HCT116 (cell line): ENCODE measurements around the gene TMEM238. TPM values are rescaled to one million over a fixed set of nuclear protein-coding genes. Genes with fewer than 3 reads are reported as not detected.

ENCODE experiments used
- ATAC-seq: fragments of 200-7000 bp; cut with Tn5 transposase; 2 replicates; pipeline ENCODE4 v1.9.1; 2020; ENCODE audit warnings: mild to moderate bottlenecking, moderate library complexity
- BruUV-seq: library from RNA; stranded (reverse); fragments of 400-500 nt; replicated peaks from 2 replicates; lab custom pipeline; 2021; lab: Mats Ljungman, UMichigan
- CTCF ChIA-PET: fragments of 300-600 bp; sonication (Branson Sonifier 250); formaldehyde crosslinking; loops from one replicate; lab custom pipeline; 2021; ENCODE audit warnings: antibody characterized with exemption; lab: Charles Lee
- POLR2A ChIA-PET: fragments of 300-600, 350-600 bp; sonication (Branson Sonifier 250); formaldehyde crosslinking; loops from one replicate; lab custom pipeline; 2021; ENCODE audit warnings: antibody characterized with exemption; lab: Charles Lee
- RAD21 ChIA-PET, 2 experiments: fragments of 300-600 bp; sonication (Branson Sonifier 250); formaldehyde crosslinking; loops; one replicate each; lab custom pipeline; 2023; ENCODE audit warnings: low total read pairs in 2 of 2; ENCODE audit not compliant: uncharacterized antibody in 2 of 2, unreplicated experiment in 2 of 2, low non-redundant PET in 1 of 2; lab: Charles Lee
- DNase-seq: peaks from one replicate; pipeline ENCODE4 v3.0.0-alpha.2; 2010; ENCODE audit warnings: low read depth, low spot score
- H2AFZ ChIP-seq: fragments of 200-600 bp; shearing (Covaris generic), sonication (generic); 2 replicates; pipeline ENCODE4 v1.6.1; 2017; ENCODE audit warnings: low read depth, mixed run types, mixed read lengths, antibody characterized with exemption, low read length; ENCODE audit not compliant: poor library complexity, severe bottlenecking
- H3K27ac ChIP-seq: 2 replicates; pipeline ENCODE4 v1.5.1; 2012; ENCODE audit warnings: low read depth, low read length
- H3K27me3 ChIP-seq: fragments of 200-600 bp; sonication (generic); 2 replicates; pipeline ENCODE4 v1.6.1; 2016; ENCODE audit warnings: mixed run types, low read length, mixed read lengths; ENCODE audit not compliant: insufficient read depth
- H3K36me3 ChIP-seq, 2 experiments: fragments of 200-500 bp in 1 of 2; fragments of 200-600 bp in 1 of 2; sonication (Bioruptor generic) in 1 of 2; sonication (generic) in 1 of 2; 2 replicates each; pipeline versions ENCODE4 v1.5.1 to v1.6.1; 2014 to 2016; ENCODE audit warnings: low read length in 2 of 2, inconsistent platforms in 1 of 2, mixed read lengths in 1 of 2, mixed run types in 1 of 2; ENCODE audit not compliant: insufficient read depth in 2 of 2, control insufficient read depth in 1 of 2
- H3K4me1 ChIP-seq, 2 experiments: fragments of 200-600 bp in 1 of 2; sonication (generic) in 1 of 2; 2 replicates each; pipeline versions ENCODE4 v1.5.1 to v1.6.1; 2012 to 2017; ENCODE audit warnings: low read length in 2 of 2, inconsistent platforms in 1 of 2, mild to moderate bottlenecking in 1 of 2, mixed read lengths in 1 of 2, mixed run types in 1 of 2, moderate library complexity in 1 of 2; ENCODE audit not compliant: insufficient read depth in 2 of 2, control insufficient read depth in 1 of 2
- H3K4me2 ChIP-seq: fragments of 200-600 bp; sonication (generic); 2 replicates; pipeline ENCODE4 v1.6.1; 2017; ENCODE audit warnings: mixed run types, low read length, mixed read lengths
- H3K4me3 ChIP-seq, 2 experiments: fragments of 200-600 bp in 1 of 2; sonication (generic) in 1 of 2; replicated peaks in 1 of 2; 2 replicates each; pipeline ENCODE4 v1.5.1; 2011 to 2016; ENCODE audit warnings: low read length in 2 of 2, control low read depth in 1 of 2, low read depth in 1 of 2, mild to moderate bottlenecking in 1 of 2, mixed read lengths in 1 of 2, mixed run types in 1 of 2
- H3K79me2 ChIP-seq: fragments of 200-600 bp; sonication (generic); 2 replicates; pipeline ENCODE4 v1.6.1; 2017; ENCODE audit warnings: mild to moderate bottlenecking, mixed run types, low read length, moderate library complexity, mixed read lengths; ENCODE audit not compliant: insufficient read depth
- H3K9ac ChIP-seq: fragments of 200-600 bp; sonication (generic); 2 replicates; pipeline ENCODE4 v1.6.1; 2016; ENCODE audit warnings: low read length, mixed read lengths
- H3K9me2 ChIP-seq: fragments of 200-600 bp; sonication (generic), shearing (Covaris generic); 2 replicates; pipeline ENCODE4 v1.6.1; 2017; ENCODE audit warnings: mixed run types, mild to moderate bottlenecking, moderate library complexity; ENCODE audit not compliant: insufficient read depth
- H3K9me3 ChIP-seq, 2 experiments: fragments of 200-500 bp in 1 of 2; fragments of 200-600 bp in 1 of 2; sonication (Bioruptor generic) in 1 of 2; sonication (generic) in 1 of 2; 2 replicates each; pipeline ENCODE4 v1.6.1; 2014 to 2017; ENCODE audit warnings: low read length in 2 of 2, mixed read lengths in 2 of 2, inconsistent platforms in 1 of 2, low read depth in 1 of 2, mild to moderate bottlenecking in 1 of 2, mixed run types in 1 of 2, moderate library complexity in 1 of 2; ENCODE audit not compliant: control insufficient read depth in 1 of 2, insufficient read depth in 1 of 2
- H4K20me1 ChIP-seq: fragments of 200-600 bp; sonication (generic), shearing (Covaris generic); 2 replicates; pipeline ENCODE4 v1.6.1; 2017; ENCODE audit warnings: mixed run types, mild to moderate bottlenecking, moderate library complexity; ENCODE audit not compliant: insufficient read depth
- CBX3 ChIP-seq: IDR thresholded peaks from 2 replicates; pipeline ENCODE4 v1.6.1; 2012; ENCODE audit warnings: low read depth
- MAX ChIP-seq: IDR thresholded peaks from 2 replicates; pipeline ENCODE4 v1.6.1; 2012
- POLR2A ChIP-seq: IDR thresholded peaks from 2 replicates; pipeline ENCODE4 v1.7.0; 2011; ENCODE audit warnings: borderline replicate concordance; ENCODE audit not compliant: insufficient read depth, insufficient read length; ENCODE audit errors: extremely low read depth
- POLR2AphosphoS5 ChIP-seq: IDR thresholded peaks from 2 replicates; pipeline ENCODE4 v1.6.1; 2011; ENCODE audit warnings: mild to moderate bottlenecking, low read depth, low read length, moderate library complexity
- SIN3A ChIP-seq: IDR thresholded peaks from 2 replicates; pipeline ENCODE4 v1.6.1; 2012; ENCODE audit warnings: low read depth
- SP1 ChIP-seq: IDR thresholded peaks from 2 replicates; pipeline ENCODE4 v1.6.1; 2012; ENCODE audit warnings: low read depth
- TCF7L2 ChIP-seq: IDR thresholded peaks from 2 replicates; pipeline ENCODE4 v1.7.0; 2011; ENCODE audit warnings: borderline replicate concordance, inconsistent platforms; ENCODE audit not compliant: insufficient read depth, insufficient read length; ENCODE audit errors: extremely low read depth
- YY1 ChIP-seq: IDR thresholded peaks from 2 replicates; pipeline ENCODE4 v1.6.1; 2011; ENCODE audit warnings: low read length, low read depth, moderate library complexity, mild to moderate bottlenecking; ENCODE audit not compliant: insufficient replicate concordance; ENCODE audit errors: extremely low read depth
- ZBTB33 ChIP-seq: IDR thresholded peaks from 2 replicates; pipeline ENCODE4 v1.6.1; 2011; ENCODE audit warnings: mild to moderate bottlenecking, low read length, moderate library complexity; ENCODE audit not compliant: insufficient replicate concordance; ENCODE audit errors: extremely low read depth
- ZFX ChIP-seq: fragments of 450-650 bp; IDR thresholded peaks from 2 replicates; pipeline ENCODE4 v1.6.1; 2017
- intact Hi-C: fragments of 100-400 bp; cut with micrococcal nuclease; formaldehyde crosslinking; loops from 2 replicates; pipeline ENCODE4 v1.10.0; 2022
- total RNA-seq: library from RNA; stranded (reverse); gene quantifications from one replicate; pipeline ENCODE4 v1.2.1, GENCODE V29; 2021; ENCODE audit not compliant: unreplicated experiment

Gene TMEM238
- total RNA-seq, 1 experiment from 2014 or later, result 21.0 TPM

GRCh38 chr19:55385724-55386492 is 1.8 kb upstream of the TMEM238 start, which contains the start of gene RPL28:
TSS of gene RPL28 (plus strand) at chr19:55385932. CDS start at chr19:55386358, 426 bp downstream.
- intact Hi-C loops, result loop anchor here (2.0 kb wide), 1 partner anchor 47 kb away; the partner anchor contains the start of gene KMT5C
- CTCF ChIA-PET, result no interaction called here
- RAD21 ChIA-PET, result no interaction called here
- POLR2A ChIA-PET, result no interaction called here
- Histone ChIP-seq H3K4me2 (peak within 1 kb of the TSS; percentile 99), H3K36me3 (peaks cover 18 to 43% of the 10 kb centered on the region in 2 experiments), H2AFZ (no peak within 1 kb of the TSS), H3K4me1 (peaks cover 6 to 66% of the 10 kb centered on the region in 2 experiments; a peak in 3 of 4 replicates), H3K9me3 (no peaks in the 10 kb centered on the region), H3K27ac (peak within 1 kb of the TSS; percentile 99), H3K4me3 (peak within 1 kb of the TSS; percentile 99 to 100), H3K27me3 (no peaks in the 10 kb centered on the region), H3K9me2 (no peaks in the 10 kb centered on the region), H3K9ac (peak within 1 kb of the TSS; percentile 94), H3K79me2 (peaks cover 64% of the 10 kb centered on the region), H4K20me1 (peaks cover 44% of the 10 kb centered on the region; the same call in 1 of the 2 replicates)
- ATAC-seq (peak; percentile 77), DNase-seq (peak; percentile 97)
- no TSS peak for BruUV-seq
- TF ChIP-seq ZFX, result peak; percentile 48; the same call in 1 of the 2 replicates
- peak; percentile 83 for TF ChIP-seq YY1
- no peak for TF ChIP-seq TCF7L2
- TF ChIP-seq POLR2AphosphoS5, result peak; percentile 100
- TF ChIP-seq POLR2A, result peak; percentile 99
- TF ChIP-seq SP1, result no peak; the same call in none of the 2 replicates
- TF ChIP-seq CBX3, result peak; percentile 22; the same call in 1 of the 2 replicates
- TF ChIP-seq SIN3A, result peak; percentile 98
- peak; percentile 77 for TF ChIP-seq MAX
- TF ChIP-seq ZBTB33, result peak; percentile 26
